Lung (tissue), 12 donors: ENCODE results near the gene ATP5MG. TPM values are rescaled to one million over a fixed set of nuclear protein-coding genes. Genes with fewer than 3 reads are reported as not detected.

Experiments used
- ATAC-seq: fragments of 200-7000 bp; cut with Tn5 transposase; one replicate; pipeline ENCODE4 v1.9.1; 2020; ENCODE audit warnings: moderate number of reproducible peaks; ENCODE audit not compliant: insufficient read depth, low FRiP score
- DNase-seq, 3 donors: peaks; one replicate each; pipeline ENCODE4 v3.0.0-alpha.2; 2013 to 2017
- H3K27ac ChIP-seq, 2 donors: one replicate each; pipeline ENCODE4 v1.5.1; 2013; ENCODE audit warnings: mild to moderate bottlenecking in 2 of 2, moderate library complexity in 2 of 2, control low read depth in 1 of 2, inconsistent platforms in 1 of 2, low read depth in 1 of 2, low read length in 1 of 2
- H3K27me3 ChIP-seq, 3 donors: one replicate each; pipeline ENCODE4 v1.5.1; 2013; ENCODE audit warnings: low read length in 2 of 3; ENCODE audit not compliant: control insufficient read depth in 3 of 3, insufficient read depth in 3 of 3
- H3K36me3 ChIP-seq, 4 donors: one replicate each; pipeline ENCODE4 v1.5.1; 2013; ENCODE audit warnings: low read length in 4 of 4, mild to moderate bottlenecking in 1 of 4, moderate library complexity in 1 of 4; ENCODE audit not compliant: control insufficient read depth in 4 of 4, insufficient read depth in 4 of 4
- H3K4me1 ChIP-seq, 5 donors: one replicate each; pipeline ENCODE4 v1.5.1; 2013; ENCODE audit warnings: low read length in 5 of 5, mild to moderate bottlenecking in 2 of 5, moderate library complexity in 1 of 5; ENCODE audit not compliant: control insufficient read depth in 5 of 5, insufficient read depth in 5 of 5
- H3K4me3 ChIP-seq: one replicate; pipeline ENCODE4 v1.5.1; 2013; ENCODE audit warnings: mild to moderate bottlenecking, control low read depth, moderate library complexity
- H3K9ac ChIP-seq, 2 donors: one replicate each; pipeline ENCODE4 v1.5.1; 2013; ENCODE audit warnings: low read length in 2 of 2, control low read depth in 1 of 2; ENCODE audit not compliant: insufficient read depth in 1 of 2
- H3K9me3 ChIP-seq, 4 donors: one replicate each; pipeline ENCODE4 v1.5.1; 2013; ENCODE audit warnings: low read length in 3 of 4, mild to moderate bottlenecking in 1 of 4, moderate library complexity in 1 of 4; ENCODE audit not compliant: control insufficient read depth in 4 of 4, insufficient read depth in 3 of 4
- CTCF ChIP-seq: IDR thresholded peaks from 2 replicates; pipeline ENCODE4 v1.5.1; 2012; ENCODE audit warnings: mild to moderate bottlenecking; ENCODE audit errors: control extremely low read depth, extremely low read depth
- WGBS, 2 donors: extraction: QIAGEN DNeasy Blood & Tissue Kit; methylation state at CpG; one replicate each; pipeline ENCODE4 v1.1.7; 2013; 5-methylcytosine and 5-hydroxymethylcytosine counted together
- polyA plus RNA-seq, 2 donors: library from polyadenylated mRNA; stranded (reverse); fragments of 200-250 nt; gene quantifications; one replicate each; pipeline ENCODE4 v1.2.1, GENCODE V29; 2013
- total RNA-seq, 2 donors: library from RNA; depleted of rRNA in 1 of 2; stranded (reverse); fragments of >200 nt in 1 of 2; gene quantifications; one replicate each; pipeline ENCODE4 v1.2.1, GENCODE V29; 2014 to 2021
- donor health status: control.
- donor health status: control.
- donor health status: Bipolar disorder and iron deficiency.
- donor health status: healthy.
- donor health status: DM: yes; HTN: yes; CAD: no.

The ATP5MG gene
- total and polyA plus RNA-seq, 4 donors, result 50.4 to 367 (median 120) TPM

GRCh38 chr11:118439646-118440045, 38.2 kb downstream of the ATP5MG start:
- Histone ChIP-seq H3K9ac (no peak overlapping the region), H3K27ac (no peak overlapping the region), H3K27me3 (no peaks in the 10 kb centered on the region), H3K4me3 (no peak overlapping the region), H3K9me3 (no peaks in the 10 kb centered on the region), H3K36me3 (peaks cover 0 to 3% (median 0%) of the 10 kb centered on the region in 4 donors), H3K4me1 (peaks cover 8 to 36% (median 13%) of the 10 kb centered on the region in 5 donors)
- DNase-seq (no peak), ATAC-seq (no peak)
- no peak for TF ChIP-seq CTCF

DNA sequence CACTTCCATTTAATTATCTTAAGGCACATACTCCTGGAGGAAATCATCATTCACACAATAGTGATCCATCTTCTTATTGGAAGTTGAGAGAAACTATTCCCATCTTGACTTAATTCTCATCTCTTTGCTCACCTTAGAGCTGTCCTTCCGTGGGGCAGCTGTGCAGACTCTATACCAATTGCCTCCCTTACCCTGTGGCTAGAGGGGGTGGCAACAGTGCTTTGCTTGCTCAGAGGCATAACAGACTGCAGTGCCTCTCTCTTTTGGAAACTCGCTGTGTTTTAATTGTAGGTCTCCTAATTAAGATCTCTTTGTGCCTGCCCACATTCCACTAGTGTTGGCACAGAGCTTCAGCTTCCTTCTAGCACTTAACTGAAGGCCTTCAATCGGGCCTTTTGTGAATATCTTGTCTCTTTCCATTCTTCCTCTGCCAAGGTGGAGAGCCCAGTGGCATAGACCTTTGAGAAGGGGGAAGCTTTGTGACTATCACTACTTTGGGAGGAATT, 40.4 kb downstream of the ATP5MG start:
- Histone ChIP-seq H3K4me1 (peaks cover 5 to 32% (median 13%) of the 10 kb centered on the region in 5 donors), H3K27ac (no peak overlapping the region), H3K36me3 (peaks cover 0 to 3% (median 0%) of the 10 kb centered on the region in 4 donors), H3K27me3 (no peaks in the 10 kb centered on the region), H3K9me3 (no peaks in the 10 kb centered on the region), H3K9ac (no peak overlapping the region), H3K4me3 (no peak overlapping the region)
- ATAC-seq, result no peak
- no peak for DNase-seq
- 51 to 59% methylated on average over 3 of the region's 3 CpGs for WGBS, 2 donors
- TF ChIP-seq CTCF, result no peak

DNA sequence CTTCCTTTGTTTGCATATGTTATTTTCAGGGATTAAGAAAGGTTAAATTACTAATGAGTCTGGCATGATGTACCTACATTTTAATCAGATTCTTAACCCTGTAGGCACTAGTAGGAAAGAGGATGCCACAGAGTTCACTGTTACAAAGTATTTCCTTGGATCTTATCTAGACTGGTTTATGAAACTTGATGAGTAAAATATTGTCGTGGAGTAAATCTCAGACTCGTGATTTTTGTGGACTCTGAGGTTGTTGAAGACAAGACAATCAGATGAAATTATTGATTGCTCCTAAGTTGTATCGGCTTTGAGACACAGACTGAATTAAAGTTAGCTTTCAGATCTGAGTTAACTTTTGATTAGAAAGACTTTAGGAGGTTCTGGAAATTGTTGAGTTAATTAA, 40.9 kb downstream of the ATP5MG start:
- Histone ChIP-seq H3K27ac (no peak overlapping the region), H3K9me3 (no peaks in the 10 kb centered on the region), H3K36me3 (peaks cover 0 to 3% (median under 1%) of the 10 kb centered on the region in 4 donors), H3K4me1 (peaks cover 5 to 32% (median 13%) of the 10 kb centered on the region in 5 donors), H3K9ac (no peak overlapping the region), H3K4me3 (no peak overlapping the region), H3K27me3 (no peaks in the 10 kb centered on the region)
- TF ChIP-seq CTCF, result no peak
- ATAC-seq (no peak), DNase-seq (no peak)
- WGBS, 2 donors, result 67 to 85% methylated on average over 3 of the region's 3 CpGs
